Measurements from ENCODE around the gene CPN1. TPM values are rescaled to one million over a fixed set of nuclear protein-coding genes. Genes with fewer than 3 reads are reported as not detected.

Gene CPN1
- total RNA-seq, 1 experiment from 2014 or later: not detected

GRCh38 chr10:100053686-100054460 lies 27.8 kb downstream of the CPN1 start:
- Histone ChIP-seq H3K18ac (ENCODE audit: insufficient read length, low read depth, low read length) (no peak overlapping the region), H4K8ac (replicated peaks; ENCODE audit: insufficient read length, low read depth, low read length) (peak overlapping the region; percentile 70), H3K23me2 (ENCODE audit: insufficient read length, low read depth, low read length, poor library complexity, severe bottlenecking) (no peaks in the 10 kb centered on the region), H3K4ac (ENCODE audit: low read depth, low read length) (no peak overlapping the region), H3K9ac (ENCODE audit: extremely low read depth, insufficient read length, low read length) (no peak overlapping the region), H3K14ac (ENCODE audit: insufficient read depth, low read length) (no peak overlapping the region), H3K9me3 (ENCODE audit: control insufficient read depth, low read depth, low read length) (no peaks in the 10 kb centered on the region), H2BK20ac (ENCODE audit: low read depth, low read length, poor library complexity, severe bottlenecking) (no peak overlapping the region), H4K20me1 (ENCODE audit: control insufficient read depth, insufficient read depth, insufficient read length) (no peaks in the 10 kb centered on the region), H2AFZ (ENCODE audit: low read length) (peak overlapping the region; percentile 27), H2AK5ac (ENCODE audit: insufficient read length, low read length) (no peak overlapping the region), H3K79me1 (ENCODE audit: insufficient read depth, low read depth, low read length, poor library complexity, severe bottlenecking) (no peaks in the 10 kb centered on the region), H3K27me3 (ENCODE audit: insufficient read depth, low read length) (no peaks in the 10 kb centered on the region), H3K56ac (ENCODE audit: insufficient read length, low read depth, low read length) (no peak overlapping the region), H4K91ac (ENCODE audit: insufficient read length, low read depth, low read length) (no peak overlapping the region), H2BK5ac (ENCODE audit: insufficient read length, low read length) (no peak overlapping the region), H3K27ac (ENCODE audit: insufficient read length, low read depth, low read length) (no peak overlapping the region), H3K79me2 (ENCODE audit: insufficient read depth, low read length) (no peaks in the 10 kb centered on the region), H3T11ph (ENCODE audit: low read length) (no peak overlapping the region), H2BK15ac (ENCODE audit: low read depth, low read length) (no peak overlapping the region), H2BK120ac (ENCODE audit: low read depth, low read length, poor library complexity, severe bottlenecking) (no peak overlapping the region), H2BK12ac (ENCODE audit: insufficient read length, low read depth, low read length) (no peak overlapping the region), H3K4me1 (ENCODE audit: insufficient read depth, low read length) (no peaks in the 10 kb centered on the region), H4K5ac (ENCODE audit: insufficient read length, low read depth, low read length) (no peak overlapping the region), H3K4me2 (ENCODE audit: insufficient read depth, insufficient read length, low read length) (no peak overlapping the region), H3K23ac (ENCODE audit: insufficient read length, low read depth, low read length) (no peak overlapping the region)
- no CpG with 5 or more reads among the region's 6 CpGs for WGBS (ENCODE audit: extremely low coverage, insufficient read length, low lambda C conversion rate)
- Mint-ChIP-seq H3K4me3 (no peak overlapping the region), H3K27ac (peak overlapping the region in 1 of 3 experiments; percentile 74; a peak in 4 of 7 replicates), H3K36me3 (ENCODE audit: insufficient read depth in 1 of 3, low read depth in 3 of 3) (peaks cover 0 to 7% (median 0%) of the 10 kb centered on the region in 3 experiments; a peak in 2 of 7 replicates), H3K27me3 (ENCODE audit: low read depth) (no peaks in the 10 kb centered on the region), H3K9me3 (peaks cover 10 to 16% of the 10 kb centered on the region in 2 experiments; a peak in 4 of 5 replicates), H3K4me1 (peaks cover 5 to 9% of the 10 kb centered on the region in 2 experiments)
- no peak for TF ChIP-seq CTCF (conservative IDR thresholded peaks at IDR 0.05)
- no peak for DNase-seq
